Right lobe of liver (tissue), 6 donors: ENCODE results near the gene CEP170B. TPM values are rescaled to one million over a fixed set of nuclear protein-coding genes. Genes with fewer than 3 reads are reported as not detected.
A peak's percentile ranks its signal among the peaks of the same experiment; 100 is the strongest.

Experiments used
- ATAC-seq, 4 donors: fragments of 200-7000 bp; cut with Tn5 transposase; one replicate each; pipeline ENCODE4 v1.9.1; 2020; ENCODE audit warnings: mild to moderate bottlenecking in 4 of 4, moderate library complexity in 4 of 4
- DNase-seq, 3 donors: peaks; one replicate each; pipeline ENCODE4 v3.0.0-alpha.2; 2020
- H3K27ac ChIP-seq, 3 donors: fragments of 200-600 bp; one replicate each; pipeline ENCODE4 v1.8.0; 2022
- H3K27me3 ChIP-seq, 2 donors: fragments of 200-600 bp; one replicate each; pipeline ENCODE4 v1.8.0; 2022
- H3K36me3 ChIP-seq, 4 donors: fragments of 200-600 bp; sonication (generic) in 1 of 4; one replicate each; pipeline versions ENCODE4 v1.5.1 to v1.8.0; 2017 to 2022; ENCODE audit warnings: control low read depth in 1 of 4
- H3K4me1 ChIP-seq, 4 donors: fragments of 200-600 bp; sonication (generic) in 1 of 4; one replicate each; pipeline versions ENCODE4 v1.5.1 to v1.8.0; 2017 to 2022; ENCODE audit warnings: control low read depth in 1 of 4
- H3K4me3 ChIP-seq, 3 donors: fragments of 200-600 bp; one replicate each; pipeline ENCODE4 v1.8.0; 2022
- H3K9me3 ChIP-seq, 4 donors: fragments of 200-600 bp; sonication (generic) in 1 of 4; one replicate each; pipeline versions ENCODE4 v1.5.1 to v1.8.0; 2017 to 2022; ENCODE audit warnings: control low read depth in 1 of 4
- POLR2A ChIP-seq: fragments of 450-650 bp; IDR thresholded peaks from one replicate; pipeline ENCODE4 v1.6.1; 2017; ENCODE audit warnings: antibody characterized with exemption, mild to moderate bottlenecking
- WGBS: methylation state at CpG from one replicate; pipeline ENCODE4 v1.1.6; 2018; ENCODE audit warnings: low coverage, low lambda C conversion rate; ENCODE audit not compliant: insufficient coverage; ENCODE audit errors: missing lambda C conversion rate; 5-methylcytosine and 5-hydroxymethylcytosine counted together
- intact Hi-C, 2 donors: fragments of 100-400 bp; cut with DNase I; formaldehyde crosslinking; loops; one replicate each; pipeline versions ENCODE4 v1.11.2 to v1.14.1; 2022
- total RNA-seq, 6 experiments: library from RNA; depleted of rRNA in 2 of 6; stranded (reverse); fragments of >200 nt in 2 of 6; fragmentation: NEBNext Ultra II Directional in 3 of 6; extraction: Animal tissue kit (Norgen Biotek cat#: 25700) in 3 of 6; gene quantifications; one replicate each; pipeline versions ENCODE4 v1.1.0 to v1.2.4, GENCODE V29; 2016 to 2023
- TF ChIP-seq, protein P1 (sequence below), 4 donors: fragments of 200-600 bp in 3 of 4; fragments of 450-650 bp in 1 of 4; IDR thresholded peaks; one replicate each; pipeline versions ENCODE4 v1.5.1 to v1.8.0; 2016 to 2022; ENCODE audit warnings: antibody characterized with exemption in 4 of 4, mild to moderate bottlenecking in 2 of 4
- donor health status: DM: no; HTN: yes; CAD: no.
- donor health status: DM: no; HTN: no; CAD: no.
- donor health status: DM: no; HTN: no; CAD: no.
- donor health status: DM: no; HTN: yes; CAD: no.
- donor health status: DM: no; HTN: yes; CAD: no.

The CEP170B gene
- total RNA-seq, 6 experiments from 2014 or later, result 13.2 to 22.4 (median 16.8) TPM

DNA sequence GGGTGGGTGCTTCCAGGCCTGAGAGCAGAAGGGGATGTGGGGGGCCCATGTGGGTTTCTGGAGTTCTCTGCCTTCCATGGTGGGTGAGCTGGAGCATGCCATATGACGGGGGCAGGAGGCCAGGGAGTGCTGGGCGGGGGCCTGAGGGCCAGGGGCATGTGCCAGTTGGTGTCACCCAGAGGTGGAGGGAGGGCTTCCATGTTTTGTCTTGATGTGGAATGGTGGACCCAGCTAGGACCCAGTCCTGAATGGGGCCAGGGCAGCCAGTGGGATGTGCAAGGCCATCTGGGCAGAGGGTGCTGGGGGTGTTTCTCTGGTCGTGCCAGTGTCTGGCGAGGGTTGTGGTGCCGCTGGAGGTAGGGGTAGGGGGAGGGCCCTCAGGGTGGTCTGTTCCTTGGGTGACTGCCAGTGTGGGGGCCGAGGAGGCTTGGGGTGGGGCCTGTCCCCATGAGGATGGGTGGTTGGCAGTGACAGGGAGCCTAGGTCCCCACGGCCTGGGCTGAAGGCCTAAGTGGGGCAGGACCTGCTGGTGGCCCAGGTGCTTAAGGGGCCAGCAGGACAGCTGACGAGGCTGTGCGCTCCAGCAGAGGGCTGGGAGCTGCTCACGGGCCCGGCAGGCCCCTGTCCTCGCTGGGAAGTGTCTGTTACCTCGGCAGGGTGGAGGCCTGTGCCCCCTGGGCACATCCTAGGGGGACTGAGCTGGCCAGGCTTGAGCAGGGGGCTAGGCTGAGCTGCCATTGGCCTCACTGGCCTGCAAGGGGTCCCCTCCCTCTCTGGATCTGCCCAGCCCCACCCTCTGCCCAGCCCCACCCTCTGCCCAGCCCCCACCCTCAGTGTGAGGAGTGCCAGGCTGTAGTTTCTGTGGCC, 26.8 kb downstream of the CEP170B start:
- ATAC-seq, result no peak
- no peak overlapping the region for H3K27ac ChIP-seq
- TF ChIP-seq POLR2A, result no peak
- TF ChIP-seq, protein P1, sequence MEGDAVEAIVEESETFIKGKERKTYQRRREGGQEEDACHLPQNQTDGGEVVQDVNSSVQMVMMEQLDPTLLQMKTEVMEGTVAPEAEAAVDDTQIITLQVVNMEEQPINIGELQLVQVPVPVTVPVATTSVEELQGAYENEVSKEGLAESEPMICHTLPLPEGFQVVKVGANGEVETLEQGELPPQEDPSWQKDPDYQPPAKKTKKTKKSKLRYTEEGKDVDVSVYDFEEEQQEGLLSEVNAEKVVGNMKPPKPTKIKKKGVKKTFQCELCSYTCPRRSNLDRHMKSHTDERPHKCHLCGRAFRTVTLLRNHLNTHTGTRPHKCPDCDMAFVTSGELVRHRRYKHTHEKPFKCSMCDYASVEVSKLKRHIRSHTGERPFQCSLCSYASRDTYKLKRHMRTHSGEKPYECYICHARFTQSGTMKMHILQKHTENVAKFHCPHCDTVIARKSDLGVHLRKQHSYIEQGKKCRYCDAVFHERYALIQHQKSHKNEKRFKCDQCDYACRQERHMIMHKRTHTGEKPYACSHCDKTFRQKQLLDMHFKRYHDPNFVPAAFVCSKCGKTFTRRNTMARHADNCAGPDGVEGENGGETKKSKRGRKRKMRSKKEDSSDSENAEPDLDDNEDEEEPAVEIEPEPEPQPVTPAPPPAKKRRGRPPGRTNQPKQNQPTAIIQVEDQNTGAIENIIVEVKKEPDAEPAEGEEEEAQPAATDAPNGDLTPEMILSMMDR (IDR thresholded peaks at IDR 0.05), result no peak
- peaks cover 0 to 5% (median 0%) of the 10 kb centered on the region in 4 donors for H3K4me1 ChIP-seq
- no CpG with 5 or more reads among the region's 13 CpGs for WGBS
- no peaks in the 10 kb centered on the region for H3K27me3 ChIP-seq
- intact Hi-C loops, result no loop called here
- peaks cover 0 to 7% (median 0%) of the 10 kb centered on the region in 4 donors for H3K36me3 ChIP-seq
- H3K4me3 ChIP-seq, result no peak overlapping the region
- peak; percentile 21 to 52 (median 47) for DNase-seq
- H3K9me3 ChIP-seq, result no peaks in the 10 kb centered on the region

DNA sequence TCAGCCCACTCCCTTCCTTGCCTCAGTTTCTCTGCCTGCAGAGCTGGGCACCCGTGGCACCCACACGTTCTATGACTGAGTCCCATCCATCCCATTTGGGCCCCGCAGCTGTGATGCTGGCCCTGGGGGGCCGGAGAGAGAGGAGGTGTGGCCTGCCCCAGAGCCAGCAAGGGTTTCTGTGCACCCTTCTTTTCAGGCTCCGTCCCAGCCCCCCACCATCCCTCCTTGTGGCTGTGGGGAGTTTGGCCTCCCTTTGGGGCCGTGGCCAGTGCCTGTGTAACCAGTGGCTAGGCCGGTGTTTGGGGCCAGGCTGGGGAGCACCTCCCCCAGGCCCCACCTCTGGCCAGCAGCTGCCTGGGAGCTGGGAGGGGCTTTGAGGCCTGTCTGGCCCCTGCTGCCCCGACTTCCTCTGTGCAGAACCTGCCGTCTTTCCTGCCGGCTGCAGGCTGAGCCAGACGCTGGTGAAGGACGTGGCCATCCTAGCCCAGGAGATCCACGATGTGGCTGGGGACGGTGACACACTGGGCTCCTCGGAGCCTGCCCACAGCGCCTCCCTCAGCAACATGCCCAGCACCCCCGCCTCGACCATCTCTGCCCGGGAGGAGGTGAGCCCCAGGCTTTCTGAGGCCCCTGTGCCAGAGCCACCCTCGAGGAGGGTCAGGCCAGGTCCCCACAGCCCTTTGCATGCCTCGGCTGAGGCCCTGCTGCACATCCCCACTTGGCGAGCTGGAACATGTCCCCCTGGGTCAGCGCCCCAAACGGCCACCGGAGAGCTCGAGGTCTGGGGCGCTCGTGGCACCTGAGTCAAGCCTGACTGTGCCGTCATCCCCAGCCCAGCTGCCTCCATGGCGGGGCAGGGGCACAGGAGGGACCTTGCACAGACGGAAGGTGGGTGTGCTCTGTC, 27.7 kb downstream of the CEP170B start:
- Histone ChIP-seq H3K36me3 (no peaks in the 10 kb centered on the region), H3K27me3 (no peaks in the 10 kb centered on the region), H3K9me3 (no peaks in the 10 kb centered on the region), H3K4me1 (peaks cover 0 to 5% (median 0%) of the 10 kb centered on the region in 4 donors), H3K27ac (no peak overlapping the region), H3K4me3 (no peak overlapping the region)
- WGBS, result no CpG with 5 or more reads among the region's 31 CpGs
- TF ChIP-seq, protein P1 (IDR thresholded peaks at IDR 0.05), result no peak
- no peak for TF ChIP-seq POLR2A
- ATAC-seq (no peak), DNase-seq (peak in 2 of 3 donors; percentile 18 to 44)
- intact Hi-C loops, result no loop called here

DNA sequence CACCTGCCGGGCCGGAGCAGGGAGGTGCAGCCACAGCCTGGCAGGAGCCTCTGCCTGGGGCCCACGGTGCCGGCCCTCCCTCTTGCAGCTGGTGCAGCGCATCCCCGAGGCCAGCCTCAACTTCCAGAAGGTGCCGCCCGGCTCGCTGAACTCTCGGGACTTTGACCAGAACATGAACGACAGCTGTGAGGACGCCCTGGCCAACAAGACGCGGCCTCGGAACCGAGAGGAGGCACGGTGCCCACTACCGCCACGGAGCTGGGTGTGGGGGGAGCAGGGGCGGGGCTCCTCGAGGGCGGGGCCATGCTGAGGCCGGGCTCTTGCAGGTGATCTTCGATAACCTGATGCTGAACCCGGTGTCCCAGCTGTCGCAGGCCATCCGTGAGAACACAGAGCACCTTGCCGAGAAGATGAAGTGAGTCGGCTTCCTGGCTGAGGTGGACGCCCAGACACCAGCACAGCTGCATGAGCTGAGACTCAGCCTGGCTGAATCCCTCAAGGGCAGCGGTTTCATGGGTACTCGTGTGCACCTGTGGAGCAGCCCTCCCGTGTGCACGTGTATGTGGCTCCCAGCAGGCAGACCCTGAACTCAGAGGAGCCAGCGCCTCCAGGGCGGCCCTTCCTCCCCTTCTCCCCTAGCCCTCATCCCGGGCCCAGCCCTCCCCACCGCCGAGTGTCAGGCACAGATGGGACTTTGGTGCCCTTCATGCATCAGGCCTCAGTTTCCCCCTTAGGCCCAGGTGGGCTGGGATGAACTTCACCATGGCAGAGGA, 28.6 kb downstream of the CEP170B start:
- no peaks in the 10 kb centered on the region for H3K27me3 ChIP-seq
- no peaks in the 10 kb centered on the region for H3K9me3 ChIP-seq
- H3K36me3 ChIP-seq, result no peaks in the 10 kb centered on the region
- peaks cover 0 to 5% (median 0%) of the 10 kb centered on the region in 4 donors for H3K4me1 ChIP-seq
- TF ChIP-seq, protein P1 (IDR thresholded peaks at IDR 0.05), result no peak
- no peak for TF ChIP-seq POLR2A
- no peak overlapping the region for H3K4me3 ChIP-seq
- 0% methylated on average over 1 of the region's 39 CpGs for WGBS
- no peak overlapping the region for H3K27ac ChIP-seq
- ATAC-seq, result no peak
- intact Hi-C loops, result no loop called here
- DNase-seq, result peak; percentile 25 to 53 (median 49)
